ENCODE measurements around the gene OR4N5.
A peak's percentile ranks its signal among the peaks of the same experiment; 100 is the strongest.
"Not testable (repeated sequence)": the region's sequence is repeated elsewhere in the genome, so short reads cannot be mapped to it uniquely, and the experiment has no call there.

OR4N5 gene

DNA sequence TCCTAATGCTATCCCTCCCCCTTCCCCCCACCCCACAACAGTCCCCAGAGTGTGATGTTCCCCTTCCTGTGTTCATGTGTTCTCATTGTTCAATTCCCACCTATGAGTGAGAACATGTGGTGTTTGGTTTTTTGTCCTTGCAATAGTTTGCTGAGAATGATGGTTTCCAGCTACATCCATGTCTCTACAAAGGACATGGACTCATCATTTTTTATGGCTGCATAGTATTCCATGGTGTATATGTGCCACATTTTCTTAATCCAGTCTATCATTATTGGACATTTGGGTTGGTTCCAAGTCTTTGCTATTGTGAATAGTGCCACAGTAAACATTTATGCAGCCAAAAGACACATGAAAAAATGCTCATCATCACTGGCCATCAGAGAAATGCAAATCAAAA is 35.6 kb downstream of the OR4N5 start:
- H3K9ac ChIP-seq (ENCODE audit: low read length) = not testable (repeated sequence)

DNA sequence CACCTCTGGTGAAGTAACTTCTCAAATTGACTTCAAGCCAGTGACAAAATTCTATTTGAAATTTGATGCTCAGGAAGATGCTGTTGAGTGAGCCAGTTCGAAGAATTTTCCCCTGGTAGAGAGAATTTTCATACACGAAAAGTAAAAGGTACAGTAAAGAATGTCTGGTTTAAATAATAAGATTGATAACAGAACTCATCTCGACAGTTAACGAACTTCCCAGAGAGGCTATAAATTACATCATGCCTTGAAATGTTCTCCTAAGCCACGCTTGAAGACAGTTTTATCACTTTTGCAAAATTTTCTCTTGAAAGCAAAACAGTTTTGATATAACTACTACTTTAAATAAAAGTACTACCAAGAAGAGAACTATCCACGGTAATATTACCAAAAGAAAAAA is 37.7 kb downstream of the OR4N5 start:
- Histone ChIP-seq H3K4me1 (ENCODE audit: control insufficient read depth in 1 of 2, insufficient read depth in 2 of 2, low read length in 2 of 2) (no peaks in the 10 kb centered on the region), H3K4me3 (ENCODE audit: low read depth, low read length) (no peak overlapping the region), H3K79me1 (ENCODE audit: low read length) (no peaks in the 10 kb centered on the region), H3K9ac (ENCODE audit: low read length) (no peak overlapping the region), H3K18ac (ENCODE audit: low read length) (no peak overlapping the region), H3K4ac (ENCODE audit: low read depth, low read length) (no peak overlapping the region), H4K8ac (ENCODE audit: low read depth, low read length) (no peak overlapping the region), H2AFZ (ENCODE audit: insufficient read depth, low read length, poor library complexity) (no peak overlapping the region), H2BK12ac (ENCODE audit: low read length) (no peak overlapping the region), H3K9me3 (ENCODE audit: insufficient read depth, low read depth, low read length) (peaks cover 19% of the 10 kb centered on the region), H3K27me3 (ENCODE audit: insufficient read depth, low read length) (no peaks in the 10 kb centered on the region), H2BK5ac (ENCODE audit: low read depth, low read length, poor library complexity) (no peak overlapping the region), H4K12ac (ENCODE audit: low read depth, low read length) (no peak overlapping the region), H3K14ac (ENCODE audit: low read length) (no peak overlapping the region), H3K27ac (ENCODE audit: low read depth, low read length) (no peak overlapping the region), H2BK120ac (ENCODE audit: insufficient read depth, low read length, poor library complexity) (no peak overlapping the region), H3K36me3 (ENCODE audit: control insufficient read depth in 1 of 2, insufficient read depth in 2 of 2, low read length in 2 of 2) (no peaks in the 10 kb centered on the region), H2AK5ac (ENCODE audit: low read length) (no peak overlapping the region), H3K23ac (ENCODE audit: low read length) (no peak overlapping the region), H3K4me2 (ENCODE audit: low read length) (no peak overlapping the region), H3K79me2 (ENCODE audit: control insufficient read depth, insufficient read depth, low read length, poor library complexity) (no peaks in the 10 kb centered on the region), H4K91ac (ENCODE audit: low read depth, low read length) (no peak overlapping the region)
- WGBS (ENCODE audit: extremely low coverage, insufficient coverage, insufficient read length) = no CpG with 5 or more reads among the region's 6 CpGs
- no peak for DNase-seq

More for the DNA sequence above, 35.6 kb downstream of the OR4N5 start:
- not testable (repeated sequence) for H3K4ac ChIP-seq (ENCODE audit: low read depth, low read length); H3K23ac ChIP-seq (ENCODE audit: low read length); H3K27ac ChIP-seq (ENCODE audit: low read depth, low read length); H2AFZ ChIP-seq (ENCODE audit: insufficient read depth, low read length, poor library complexity); H3K27me3 ChIP-seq (ENCODE audit: insufficient read depth, low read length); H3K4me1 ChIP-seq (ENCODE audit: control insufficient read depth in 1 of 2, insufficient read depth in 2 of 2, low read length in 2 of 2); H3K36me3 ChIP-seq (ENCODE audit: control insufficient read depth in 1 of 2, insufficient read depth in 2 of 2, low read length in 2 of 2); H4K8ac ChIP-seq (ENCODE audit: low read depth, low read length); H3K79me1 ChIP-seq (ENCODE audit: low read length); H3K79me2 ChIP-seq (ENCODE audit: control insufficient read depth, insufficient read depth, low read length, poor library complexity); H2BK5ac ChIP-seq (ENCODE audit: low read depth, low read length, poor library complexity); H3K4me2 ChIP-seq (ENCODE audit: low read length); H3K14ac ChIP-seq (ENCODE audit: low read length); H4K12ac ChIP-seq (ENCODE audit: low read depth, low read length); H4K91ac ChIP-seq (ENCODE audit: low read depth, low read length); H2BK120ac ChIP-seq (ENCODE audit: insufficient read depth, low read length, poor library complexity); H3K18ac ChIP-seq (ENCODE audit: low read length); H3K4me3 ChIP-seq (ENCODE audit: low read depth, low read length); H2AK5ac ChIP-seq (ENCODE audit: low read length); H2BK12ac ChIP-seq (ENCODE audit: low read length); DNase-seq
- H3K9me3 ChIP-seq (ENCODE audit: insufficient read depth, low read depth, low read length) = peaks cover 16% of the 10 kb centered on the region

DNA sequence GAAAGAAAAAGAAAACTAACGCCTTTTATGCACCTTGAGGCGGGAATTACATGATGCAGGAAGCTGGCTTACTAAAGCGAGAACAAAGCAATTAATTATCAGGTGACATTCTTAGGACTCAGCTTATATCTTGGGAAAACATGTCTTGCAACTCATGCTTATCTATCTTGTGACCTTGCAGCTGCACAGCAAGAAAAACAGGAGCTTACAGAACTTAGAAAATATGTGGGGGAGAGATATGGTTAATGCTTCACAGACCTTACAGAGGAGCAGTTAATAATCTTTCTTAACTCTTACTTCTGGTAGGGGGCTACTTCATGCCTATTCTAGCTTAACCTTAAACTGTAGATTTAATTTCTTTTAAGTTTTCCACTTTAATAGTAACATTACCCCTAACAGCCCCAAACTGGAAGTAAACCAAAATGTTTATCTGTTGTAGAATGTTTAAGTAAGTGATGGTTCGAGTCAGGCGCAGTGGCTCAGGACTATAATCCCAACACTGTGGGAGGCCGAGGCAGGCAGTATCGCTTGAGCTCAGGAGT is 38.9 kb downstream of the OR4N5 start:
- no peak overlapping the region for H3K23ac ChIP-seq (ENCODE audit: low read length)
- no peak overlapping the region for H2AK5ac ChIP-seq (ENCODE audit: low read length)
- no peaks in the 10 kb centered on the region for H3K79me1 ChIP-seq (ENCODE audit: low read length)
- H3K4me3 ChIP-seq (ENCODE audit: low read depth, low read length) = no peak overlapping the region
- H3K27me3 ChIP-seq (ENCODE audit: insufficient read depth, low read length) = no peaks in the 10 kb centered on the region
- no peak overlapping the region for H2AFZ ChIP-seq (ENCODE audit: insufficient read depth, low read length, poor library complexity)
- DNase-seq = peak in 1 of 2 donors; percentile 44
- H3K9ac ChIP-seq (ENCODE audit: low read length) = no peak overlapping the region
- H3K27ac ChIP-seq (ENCODE audit: low read depth, low read length) = no peak overlapping the region
- peaks cover 19% of the 10 kb centered on the region for H3K9me3 ChIP-seq (ENCODE audit: insufficient read depth, low read depth, low read length)
- H4K12ac ChIP-seq (ENCODE audit: low read depth, low read length) = no peak overlapping the region
- no peaks in the 10 kb centered on the region for H3K4me1 ChIP-seq (ENCODE audit: control insufficient read depth in 1 of 2, insufficient read depth in 2 of 2, low read length in 2 of 2)
- no peak overlapping the region for H3K14ac ChIP-seq (ENCODE audit: low read length)
- no CpG with 5 or more reads among the region's 7 CpGs for WGBS (ENCODE audit: extremely low coverage, insufficient coverage, insufficient read length)
- H2BK120ac ChIP-seq (ENCODE audit: insufficient read depth, low read length, poor library complexity) = no peak overlapping the region
- no peak overlapping the region for H4K91ac ChIP-seq (ENCODE audit: low read depth, low read length)
- no peak overlapping the region for H3K18ac ChIP-seq (ENCODE audit: low read length)
- no peaks in the 10 kb centered on the region for H3K36me3 ChIP-seq (ENCODE audit: control insufficient read depth in 1 of 2, insufficient read depth in 2 of 2, low read length in 2 of 2)
- no peak overlapping the region for H2BK5ac ChIP-seq (ENCODE audit: low read depth, low read length, poor library complexity)
- no peak overlapping the region for H3K4ac ChIP-seq (ENCODE audit: low read depth, low read length)
- H2BK12ac ChIP-seq (ENCODE audit: low read length) = no peak overlapping the region
- H3K4me2 ChIP-seq (ENCODE audit: low read length) = no peak overlapping the region
- H4K8ac ChIP-seq (ENCODE audit: low read depth, low read length) = no peak overlapping the region
- no peaks in the 10 kb centered on the region for H3K79me2 ChIP-seq (ENCODE audit: control insufficient read depth, insufficient read depth, low read length, poor library complexity)

DNA sequence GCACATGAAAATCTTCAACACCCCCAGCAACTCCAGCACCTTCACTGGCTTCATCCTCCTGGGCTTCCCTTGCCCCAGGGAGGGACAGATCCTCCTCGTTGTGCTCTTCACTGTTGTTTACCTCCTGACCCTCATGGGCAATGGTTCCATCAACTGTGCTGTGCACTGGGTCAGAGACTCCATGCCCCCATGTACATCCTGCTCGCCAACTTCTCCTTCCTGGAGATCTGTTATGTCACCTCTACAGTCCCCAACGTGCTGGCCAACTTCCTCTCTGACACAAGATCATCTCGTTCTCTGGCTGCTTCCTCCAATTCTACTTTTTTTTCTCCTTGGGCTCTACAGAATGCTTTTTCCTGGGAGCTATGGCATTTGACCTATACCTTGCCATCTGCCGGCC is 40.6 kb downstream of the OR4N5 start:
- Histone ChIP-seq H4K8ac (ENCODE audit: low read depth, low read length) (no peak overlapping the region), H3K14ac (ENCODE audit: low read length) (no peak overlapping the region), H3K79me2 (ENCODE audit: control insufficient read depth, insufficient read depth, low read length, poor library complexity) (no peaks in the 10 kb centered on the region), H2BK5ac (ENCODE audit: low read depth, low read length, poor library complexity) (no peak overlapping the region), H3K18ac (ENCODE audit: low read length) (no peak overlapping the region), H3K27ac (ENCODE audit: low read depth, low read length) (no peak overlapping the region), H3K4me1 (ENCODE audit: control insufficient read depth in 1 of 2, insufficient read depth in 2 of 2, low read length in 2 of 2) (no peaks in the 10 kb centered on the region), H4K91ac (ENCODE audit: low read depth, low read length) (no peak overlapping the region), H3K4ac (ENCODE audit: low read depth, low read length) (no peak overlapping the region), H3K9me3 (ENCODE audit: insufficient read depth, low read depth, low read length) (peaks cover 20% of the 10 kb centered on the region), H4K12ac (ENCODE audit: low read depth, low read length) (no peak overlapping the region), H3K9ac (ENCODE audit: low read length) (no peak overlapping the region), H3K4me2 (ENCODE audit: low read length) (no peak overlapping the region), H2BK120ac (ENCODE audit: insufficient read depth, low read length, poor library complexity) (no peak overlapping the region), H3K79me1 (ENCODE audit: low read length) (no peaks in the 10 kb centered on the region), H3K23ac (ENCODE audit: low read length) (no peak overlapping the region), H3K27me3 (ENCODE audit: insufficient read depth, low read length) (no peaks in the 10 kb centered on the region), H3K36me3 (ENCODE audit: control insufficient read depth in 1 of 2, insufficient read depth in 2 of 2, low read length in 2 of 2) (no peaks in the 10 kb centered on the region), H2BK12ac (ENCODE audit: low read length) (no peak overlapping the region), H2AFZ (ENCODE audit: insufficient read depth, low read length, poor library complexity) (no peak overlapping the region), H3K4me3 (ENCODE audit: low read depth, low read length) (no peak overlapping the region), H2AK5ac (ENCODE audit: low read length) (no peak overlapping the region)
- no CpG with 5 or more reads among the region's 5 CpGs for whole genome bisulfite sequencing (ENCODE audit: extremely low coverage, insufficient coverage, insufficient read length)
- no peak for DNase-seq

Measured in trophoblast cell (in vitro differentiated cells and primary cell).